ENCODE results near the gene CEP55.
A peak's percentile ranks its signal among the peaks of the same experiment; 100 is the strongest.

Gene CEP55

DNA sequence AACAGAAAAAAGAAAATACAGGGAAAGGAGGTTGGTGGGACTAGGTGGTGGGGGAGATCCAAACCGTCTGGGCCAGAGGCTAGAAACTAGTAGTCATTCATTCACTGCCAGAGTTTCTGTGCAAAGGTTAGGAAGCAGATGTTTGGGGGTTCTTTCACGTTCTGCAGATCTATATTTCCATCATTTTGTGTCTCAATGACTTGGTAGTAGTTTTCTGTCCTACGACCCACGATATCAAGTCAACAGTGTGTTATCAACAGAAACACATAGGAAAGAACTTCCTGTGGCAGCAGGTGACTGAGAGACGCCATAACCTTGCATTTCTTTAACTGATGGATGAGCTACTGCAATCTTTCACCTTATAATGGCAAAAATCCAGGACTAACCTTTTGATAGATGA lies 1.8 kb downstream of the CEP55 start:
- no peak overlapping the region for H3K4me3 ChIP-seq (IDR thresholded peaks at IDR 0.05; ENCODE audit: insufficient read depth, low read depth, low read length)
- H3K27me3 ChIP-seq (ENCODE audit: insufficient read depth, low read depth) = no peaks in the 10 kb centered on the region
- peaks cover 56% of the 10 kb centered on the region for H3K4me1 ChIP-seq (ENCODE audit: low read depth, poor library complexity, severe bottlenecking)
- no peaks in the 10 kb centered on the region for H3K36me3 ChIP-seq (ENCODE audit: insufficient read depth)
- H3K27ac ChIP-seq = no peak overlapping the region
- no peaks in the 10 kb centered on the region for H4K20me1 ChIP-seq (ENCODE audit: insufficient read depth)
- no peak overlapping the region for H3K9ac ChIP-seq
- TF ChIP-seq CTCF (conservative IDR thresholded peaks at IDR 0.05; ENCODE audit: low read depth, low read length) = no peak
- H3K79me2 ChIP-seq (ENCODE audit: insufficient read depth, low read depth) = peaks cover 44% of the 10 kb centered on the region
- no peak overlapping the region for H2AFZ ChIP-seq (ENCODE audit: low read depth)
- H3K4me2 ChIP-seq = peak overlapping the region; percentile 98; the same call in 1 of the 2 replicates

- H3K4me2 ChIP-seq = no peak overlapping the region; the same call in 1 of the 2 replicates
These were observed 5.2 kb downstream of the CEP55 start for GRCh38 chr10:93501650-93502049.

GRCh38 chr10:93503075-93503474 lies 6.7 kb downstream of the CEP55 start:
- Histone ChIP-seq H3K4me2 (0 out of 2 replicates have a peak overlapping the region, but pooled peaks have one; percentile 14), H3K27ac (peak overlapping the region; percentile 25; the same call in 1 of the 2 replicates)

More at GRCh38 chr10:93501650-93502049, 5.2 kb downstream of the CEP55 start:
- H3K79me2 ChIP-seq (ENCODE audit: insufficient read depth, low read depth) = peaks cover 44% of the 10 kb centered on the region
- H2AFZ ChIP-seq (ENCODE audit: low read depth) = no peak overlapping the region
- no peak for TF ChIP-seq CTCF (conservative IDR thresholded peaks at IDR 0.05; ENCODE audit: low read depth, low read length)
- H3K4me1 ChIP-seq (ENCODE audit: low read depth, poor library complexity, severe bottlenecking) = peaks cover 47% of the 10 kb centered on the region
- H3K27me3 ChIP-seq (ENCODE audit: insufficient read depth, low read depth) = no peaks in the 10 kb centered on the region
- no peaks in the 10 kb centered on the region for H3K36me3 ChIP-seq (ENCODE audit: insufficient read depth)
- no peak overlapping the region for H3K9ac ChIP-seq
- H4K20me1 ChIP-seq (ENCODE audit: insufficient read depth) = no peaks in the 10 kb centered on the region
- no peak overlapping the region for H3K27ac ChIP-seq
- no peak overlapping the region for H3K4me3 ChIP-seq (IDR thresholded peaks at IDR 0.05; ENCODE audit: insufficient read depth, low read depth, low read length)

GRCh38 chr10:93505075-93505474 lies 8.7 kb downstream of the CEP55 start:
- H3K9ac ChIP-seq = no peak overlapping the region
- peaks cover 24% of the 10 kb centered on the region for H3K4me1 ChIP-seq (ENCODE audit: low read depth, poor library complexity, severe bottlenecking)
- H3K4me3 ChIP-seq (IDR thresholded peaks at IDR 0.05; ENCODE audit: insufficient read depth, low read depth, low read length) = no peak overlapping the region
- peaks cover 13% of the 10 kb centered on the region; the same call in 1 of the 2 replicates for H3K79me2 ChIP-seq (ENCODE audit: insufficient read depth, low read depth)
- TF ChIP-seq CTCF (conservative IDR thresholded peaks at IDR 0.05; ENCODE audit: low read depth, low read length) = no peak
- no peaks in the 10 kb centered on the region for H3K36me3 ChIP-seq (ENCODE audit: insufficient read depth)
- H2AFZ ChIP-seq (ENCODE audit: low read depth) = no peak overlapping the region
- no peaks in the 10 kb centered on the region for H4K20me1 ChIP-seq (ENCODE audit: insufficient read depth)
- no peak overlapping the region for H3K4me2 ChIP-seq
- no peak overlapping the region for H3K27ac ChIP-seq
- H3K27me3 ChIP-seq (ENCODE audit: insufficient read depth, low read depth) = no peaks in the 10 kb centered on the region

More at GRCh38 chr10:93503075-93503474, 6.7 kb downstream of the CEP55 start:
- peaks cover 30% of the 10 kb centered on the region; the same call in 1 of the 2 replicates for H3K79me2 ChIP-seq (ENCODE audit: insufficient read depth, low read depth)
- no peak overlapping the region for H3K9ac ChIP-seq
- no peaks in the 10 kb centered on the region for H3K36me3 ChIP-seq (ENCODE audit: insufficient read depth)
- no peaks in the 10 kb centered on the region for H4K20me1 ChIP-seq (ENCODE audit: insufficient read depth)
- TF ChIP-seq CTCF (conservative IDR thresholded peaks at IDR 0.05; ENCODE audit: low read depth, low read length) = no peak
- peaks cover 37% of the 10 kb centered on the region for H3K4me1 ChIP-seq (ENCODE audit: low read depth, poor library complexity, severe bottlenecking)
- H3K4me3 ChIP-seq (IDR thresholded peaks at IDR 0.05; ENCODE audit: insufficient read depth, low read depth, low read length) = no peak overlapping the region
- no peak overlapping the region for H2AFZ ChIP-seq (ENCODE audit: low read depth)
- H3K27me3 ChIP-seq (ENCODE audit: insufficient read depth, low read depth) = no peaks in the 10 kb centered on the region
